SU-DHL-6 (cell line): ENCODE results near the gene CPEB3.

ENCODE experiments used
- H2AFZ ChIP-seq: fragments of 200-600 bp; sonication (generic); 2 replicates; pipeline ENCODE4 v1.6.1; 2014; ENCODE audit warnings: low read depth, mild to moderate bottlenecking, moderate library complexity, mixed read lengths, antibody characterized with exemption, low read length; ENCODE audit not compliant: severe bottlenecking
- H3F3A ChIP-seq: fragments of 200-600 bp; shearing (Covaris generic); 2 replicates; pipeline ENCODE4 v1.6.0; 2016; ENCODE audit warnings: antibody characterized with exemption, mild to moderate bottlenecking; ENCODE audit not compliant: insufficient read depth
- H3K27ac ChIP-seq: fragments of 200-600 bp; sonication (generic); 2 replicates; pipeline ENCODE4 v1.5.1; 2016; ENCODE audit warnings: low read depth, mild to moderate bottlenecking, low read length, moderate library complexity, mixed read lengths
- H3K27me3 ChIP-seq: fragments of 200-600 bp; sonication (generic), shearing (Covaris generic); 2 replicates; pipeline ENCODE4 v1.6.0; 2014; ENCODE audit warnings: mild to moderate bottlenecking, low read length
- H3K36me3 ChIP-seq: fragments of 200-600 bp; sonication (generic); 2 replicates; pipeline ENCODE4 v1.6.1; 2014; ENCODE audit warnings: mild to moderate bottlenecking, low read length, mixed read lengths
- H3K4me2 ChIP-seq: fragments of 300-600, 200-600 bp; shearing (Covaris generic), sonication (generic); 2 replicates; pipeline ENCODE4 v1.6.0; 2014; ENCODE audit warnings: low read length, low read depth, mild to moderate bottlenecking; ENCODE audit not compliant: poor library complexity, severe bottlenecking
- H3K4me3 ChIP-seq: fragments of 200-600 bp; sonication (generic); 2 replicates; pipeline ENCODE4 v1.5.1; 2014; ENCODE audit warnings: antibody characterized with exemption, low read length, mild to moderate bottlenecking, mixed read lengths; ENCODE audit not compliant: insufficient read depth, poor library complexity, severe bottlenecking
- H3K79me2 ChIP-seq: fragments of 200-600 bp; sonication (generic); 2 replicates; pipeline ENCODE4 v1.6.1; 2014; ENCODE audit warnings: mild to moderate bottlenecking, low read length, moderate library complexity; ENCODE audit not compliant: insufficient read depth
- H3K9ac ChIP-seq: fragments of 200-600 bp; sonication (generic); 2 replicates; pipeline ENCODE4 v1.7.0; 2014; ENCODE audit warnings: mild to moderate bottlenecking, low read length
- H3K9me2 ChIP-seq: fragments of 200-600 bp; sonication (generic); replicated peaks from 2 replicates; pipeline ENCODE4 v1.6.1; 2014; ENCODE audit warnings: low read length; ENCODE audit not compliant: insufficient read depth
- H3K9me3 ChIP-seq: fragments of 200-600 bp; sonication (generic); 2 replicates; pipeline ENCODE4 v1.6.1; 2014; ENCODE audit warnings: low read length, mixed read lengths; ENCODE audit not compliant: insufficient read depth
- H4K20me1 ChIP-seq: fragments of 200-600 bp; sonication (generic); 2 replicates; pipeline ENCODE4 v1.6.1; 2014; ENCODE audit warnings: low read depth, mild to moderate bottlenecking, antibody characterized with exemption, low read length, moderate library complexity, mixed read lengths
- CTCF ChIP-seq: fragments of 200-600 bp; sonication (generic); IDR thresholded peaks from one replicate; pipeline ENCODE4 v1.5.1; 2017; ENCODE audit warnings: antibody characterized with exemption, mild to moderate bottlenecking, low read length, moderate library complexity; ENCODE audit not compliant: insufficient read depth, poor library complexity, severe bottlenecking
- EZH2phosphoT487 ChIP-seq: fragments of 200-600 bp; sonication (generic), shearing (Covaris generic); conservative IDR thresholded peaks from 2 replicates; pipeline ENCODE4 v1.6.1; 2018; ENCODE audit warnings: mild to moderate bottlenecking, antibody characterized with exemption, low read length, moderate library complexity, mixed read lengths

Gene CPEB3

GRCh38 chr10:92208736-92209135 is 82.1 kb downstream of the CPEB3 start:
- Histone ChIP-seq H3K9ac (no peak overlapping the region), H2AFZ (no peak overlapping the region), H4K20me1 (no peaks in the 10 kb centered on the region), H3K27ac (no peak overlapping the region), H3F3A (no peaks in the 10 kb centered on the region), H3K9me3 (no peaks in the 10 kb centered on the region), H3K27me3 (no peaks in the 10 kb centered on the region), H3K4me3 (no peak overlapping the region), H3K4me2 (no peak overlapping the region), H3K9me2 (no peaks in the 10 kb centered on the region), H3K36me3 (no peaks in the 10 kb centered on the region), H3K79me2 (no peaks in the 10 kb centered on the region)
- TF ChIP-seq CTCF (no peak), EZH2phosphoT487 (no peak)

GRCh38 chr10:92208157-92208720 is 82.6 kb downstream of the CPEB3 start:
- no peaks in the 10 kb centered on the region for H3K9me2 ChIP-seq
- no peaks in the 10 kb centered on the region for H3K9me3 ChIP-seq
- no peak overlapping the region for H3K9ac ChIP-seq
- TF ChIP-seq EZH2phosphoT487 (no peak), CTCF (no peak)
- H3K27me3 ChIP-seq, result no peaks in the 10 kb centered on the region
- no peaks in the 10 kb centered on the region for H3K36me3 ChIP-seq
- no peaks in the 10 kb centered on the region for H3F3A ChIP-seq
- H3K4me3 ChIP-seq, result no peak overlapping the region
- H4K20me1 ChIP-seq, result no peaks in the 10 kb centered on the region
- no peak overlapping the region for H3K4me2 ChIP-seq
- no peaks in the 10 kb centered on the region for H3K79me2 ChIP-seq
- H3K27ac ChIP-seq, result no peak overlapping the region
- no peak overlapping the region for H2AFZ ChIP-seq

- no peaks in the 10 kb centered on the region for H3K9me3 ChIP-seq
- no peaks in the 10 kb centered on the region for H3K27me3 ChIP-seq
- no peaks in the 10 kb centered on the region for H3K79me2 ChIP-seq
- no peak overlapping the region for H3K9ac ChIP-seq
- no peaks in the 10 kb centered on the region for H3K9me2 ChIP-seq
- H3K4me2 ChIP-seq, result no peak overlapping the region
- H3K36me3 ChIP-seq, result no peaks in the 10 kb centered on the region
- H4K20me1 ChIP-seq, result no peaks in the 10 kb centered on the region
- H3K4me3 ChIP-seq, result no peak overlapping the region
- H3K27ac ChIP-seq, result no peak overlapping the region
- no peaks in the 10 kb centered on the region for H3F3A ChIP-seq
- TF ChIP-seq EZH2phosphoT487 (no peak), CTCF (no peak)
- H2AFZ ChIP-seq, result no peak overlapping the region
These were observed 83.8 kb downstream of the CPEB3 start for GRCh38 chr10:92207061-92207460.
